GM12801 (cell line): ENCODE results near the gene RASL10A.

Experiments
- TF ChIP-seq, protein P1 (sequence below): IDR thresholded peaks from one replicate; pipeline ENCODE4 v1.5.1; 2011; ENCODE audit warnings: control low read depth; ENCODE audit not compliant: insufficient read length; ENCODE audit errors: extremely low read depth

The RASL10A gene

DNA sequence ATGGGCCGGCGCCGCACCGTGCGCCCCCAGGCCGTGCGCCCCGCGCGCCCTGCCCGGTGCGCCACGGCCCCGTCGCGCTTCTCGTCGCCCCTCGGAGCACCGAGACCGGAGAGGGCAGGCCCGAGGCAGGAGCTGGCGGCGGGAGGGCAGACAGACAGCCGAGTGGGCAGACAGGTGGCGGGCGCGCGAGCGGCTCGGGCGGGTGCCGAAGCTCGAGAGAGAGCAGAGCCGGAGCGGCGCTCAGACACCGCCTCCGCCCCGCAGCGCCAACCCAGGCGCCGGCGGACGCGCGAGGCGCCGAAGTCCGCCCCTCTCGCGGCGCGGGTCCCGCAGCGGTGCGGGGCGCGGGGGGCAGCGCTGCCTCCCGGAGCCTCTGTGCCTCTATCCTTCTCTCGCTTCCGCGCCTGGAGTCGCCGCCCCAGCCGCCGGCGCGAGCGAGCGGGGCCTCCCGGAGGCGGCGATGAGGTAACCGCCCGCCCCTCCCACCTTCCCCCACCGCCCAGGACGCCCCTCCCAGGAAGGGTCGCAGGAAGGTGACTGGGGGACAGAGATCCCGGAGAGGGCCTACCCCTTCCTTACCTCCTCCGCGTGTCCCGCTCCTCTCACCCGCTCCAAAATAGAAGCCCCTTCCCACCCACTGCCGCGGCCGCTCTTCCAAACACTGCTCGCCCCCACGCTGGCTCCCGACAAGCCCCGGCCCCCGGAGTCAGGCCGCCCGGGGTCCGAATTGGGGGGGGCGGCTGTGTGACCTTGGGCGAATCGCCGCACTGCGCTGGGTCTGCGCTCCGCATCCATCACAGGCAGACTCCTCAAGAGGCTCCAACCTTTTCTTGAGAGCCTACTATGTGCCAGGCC lies at the start of gene RASL10A:
RASL10A (minus strand) TSS at position 412 of the 855 bp plus-strand sequence. CDS start 451 bp downstream, outside the sequence.
- TF ChIP-seq, protein P1, sequence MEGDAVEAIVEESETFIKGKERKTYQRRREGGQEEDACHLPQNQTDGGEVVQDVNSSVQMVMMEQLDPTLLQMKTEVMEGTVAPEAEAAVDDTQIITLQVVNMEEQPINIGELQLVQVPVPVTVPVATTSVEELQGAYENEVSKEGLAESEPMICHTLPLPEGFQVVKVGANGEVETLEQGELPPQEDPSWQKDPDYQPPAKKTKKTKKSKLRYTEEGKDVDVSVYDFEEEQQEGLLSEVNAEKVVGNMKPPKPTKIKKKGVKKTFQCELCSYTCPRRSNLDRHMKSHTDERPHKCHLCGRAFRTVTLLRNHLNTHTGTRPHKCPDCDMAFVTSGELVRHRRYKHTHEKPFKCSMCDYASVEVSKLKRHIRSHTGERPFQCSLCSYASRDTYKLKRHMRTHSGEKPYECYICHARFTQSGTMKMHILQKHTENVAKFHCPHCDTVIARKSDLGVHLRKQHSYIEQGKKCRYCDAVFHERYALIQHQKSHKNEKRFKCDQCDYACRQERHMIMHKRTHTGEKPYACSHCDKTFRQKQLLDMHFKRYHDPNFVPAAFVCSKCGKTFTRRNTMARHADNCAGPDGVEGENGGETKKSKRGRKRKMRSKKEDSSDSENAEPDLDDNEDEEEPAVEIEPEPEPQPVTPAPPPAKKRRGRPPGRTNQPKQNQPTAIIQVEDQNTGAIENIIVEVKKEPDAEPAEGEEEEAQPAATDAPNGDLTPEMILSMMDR: no peak

DNA sequence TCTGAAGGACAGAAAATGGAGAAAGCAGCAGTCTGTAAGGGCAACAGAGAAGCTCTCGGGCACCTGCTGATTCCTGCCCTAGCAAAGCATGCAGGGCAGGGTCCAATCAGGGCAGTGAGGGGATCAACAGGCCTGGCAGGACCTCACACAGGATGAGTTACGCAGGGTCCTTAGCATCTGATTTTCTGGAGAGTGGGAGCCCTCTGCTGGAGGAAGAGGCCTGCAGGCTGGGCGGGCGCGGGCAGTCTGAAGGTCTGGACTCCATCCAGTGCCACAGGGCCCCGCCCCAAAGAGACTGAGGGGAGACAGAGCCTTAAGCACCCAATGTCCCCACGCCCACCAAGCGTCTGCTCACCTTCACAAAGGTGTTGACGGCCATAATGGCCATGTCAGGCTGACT lies 44.0 kb upstream of the RASL10A start:
- TF ChIP-seq, protein P1: no peak

GRCh38 chr22:29353860-29354259 lies 38.4 kb upstream of the RASL10A start:
- TF ChIP-seq, protein P1: no peak

GRCh38 chr22:29353286-29353685 lies 37.8 kb upstream of the RASL10A start:
- TF ChIP-seq, protein P1: no peak

- TF ChIP-seq, protein P1: no peak
Measured at GRCh38 chr22:29352778-29353177, 37.3 kb upstream of the RASL10A start.

GRCh38 chr22:29351891-29352290 lies 36.4 kb upstream of the RASL10A start:
- TF ChIP-seq, protein P1: no peak

- TF ChIP-seq, protein P1: no peak
Measured at GRCh38 chr22:29351042-29351441, 35.5 kb upstream of the RASL10A start.
